ENCODE data around the gene TMEM185B.

The TMEM185B gene

DNA sequence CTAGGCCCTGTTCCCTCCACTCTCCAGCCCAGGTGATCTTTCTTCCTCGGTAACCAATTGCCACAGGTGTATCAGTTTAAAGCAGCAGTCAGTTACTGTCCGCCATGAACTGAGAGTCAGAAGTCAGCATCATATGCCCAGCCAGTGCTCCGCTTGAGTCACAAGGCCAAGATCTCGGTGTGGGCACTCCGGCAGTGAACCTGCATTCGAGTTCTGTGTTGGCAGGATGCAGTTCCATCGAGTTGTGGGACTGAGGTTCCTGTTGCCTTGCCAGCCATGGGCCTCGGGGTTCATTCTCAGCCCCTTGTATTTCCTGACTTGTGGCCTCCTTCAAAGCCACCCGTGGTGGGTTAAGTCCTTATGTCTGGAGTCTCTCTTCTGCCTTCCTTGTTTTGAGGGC lies 3.1 kb upstream of the TMEM185B start:
- TF ChIP-seq, protein P1, sequence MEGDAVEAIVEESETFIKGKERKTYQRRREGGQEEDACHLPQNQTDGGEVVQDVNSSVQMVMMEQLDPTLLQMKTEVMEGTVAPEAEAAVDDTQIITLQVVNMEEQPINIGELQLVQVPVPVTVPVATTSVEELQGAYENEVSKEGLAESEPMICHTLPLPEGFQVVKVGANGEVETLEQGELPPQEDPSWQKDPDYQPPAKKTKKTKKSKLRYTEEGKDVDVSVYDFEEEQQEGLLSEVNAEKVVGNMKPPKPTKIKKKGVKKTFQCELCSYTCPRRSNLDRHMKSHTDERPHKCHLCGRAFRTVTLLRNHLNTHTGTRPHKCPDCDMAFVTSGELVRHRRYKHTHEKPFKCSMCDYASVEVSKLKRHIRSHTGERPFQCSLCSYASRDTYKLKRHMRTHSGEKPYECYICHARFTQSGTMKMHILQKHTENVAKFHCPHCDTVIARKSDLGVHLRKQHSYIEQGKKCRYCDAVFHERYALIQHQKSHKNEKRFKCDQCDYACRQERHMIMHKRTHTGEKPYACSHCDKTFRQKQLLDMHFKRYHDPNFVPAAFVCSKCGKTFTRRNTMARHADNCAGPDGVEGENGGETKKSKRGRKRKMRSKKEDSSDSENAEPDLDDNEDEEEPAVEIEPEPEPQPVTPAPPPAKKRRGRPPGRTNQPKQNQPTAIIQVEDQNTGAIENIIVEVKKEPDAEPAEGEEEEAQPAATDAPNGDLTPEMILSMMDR (IDR thresholded peaks at IDR 0.05; ENCODE audit: insufficient read depth, low read length), result no peak
- TF ChIP-seq POLR2AphosphoS5 (IDR thresholded peaks at IDR 0.05; ENCODE audit: low read depth), result no peak
- no peak for TF ChIP-seq GABPA (IDR thresholded peaks at IDR 0.05; ENCODE audit: low read depth)
- TF ChIP-seq SPI1 (IDR thresholded peaks at IDR 0.05; ENCODE audit: borderline replicate concordance, low read depth), result no peak
- no peak for TF ChIP-seq REST (IDR thresholded peaks at IDR 0.05; ENCODE audit: insufficient replicate concordance, low read depth)
- Histone ChIP-seq H3K27me3 (ENCODE audit: insufficient read depth, poor library complexity, severe bottlenecking) (no peaks in the 10 kb centered on the region), H3K27ac (replicated peaks) (no peak overlapping the region), H3K4me3 (replicated peaks; ENCODE audit: insufficient read depth, low read length) (no peak overlapping the region)
- no peak for DNase-seq (ENCODE audit: low read depth in 1 of 2, low spot score in 1 of 2)

DNA sequence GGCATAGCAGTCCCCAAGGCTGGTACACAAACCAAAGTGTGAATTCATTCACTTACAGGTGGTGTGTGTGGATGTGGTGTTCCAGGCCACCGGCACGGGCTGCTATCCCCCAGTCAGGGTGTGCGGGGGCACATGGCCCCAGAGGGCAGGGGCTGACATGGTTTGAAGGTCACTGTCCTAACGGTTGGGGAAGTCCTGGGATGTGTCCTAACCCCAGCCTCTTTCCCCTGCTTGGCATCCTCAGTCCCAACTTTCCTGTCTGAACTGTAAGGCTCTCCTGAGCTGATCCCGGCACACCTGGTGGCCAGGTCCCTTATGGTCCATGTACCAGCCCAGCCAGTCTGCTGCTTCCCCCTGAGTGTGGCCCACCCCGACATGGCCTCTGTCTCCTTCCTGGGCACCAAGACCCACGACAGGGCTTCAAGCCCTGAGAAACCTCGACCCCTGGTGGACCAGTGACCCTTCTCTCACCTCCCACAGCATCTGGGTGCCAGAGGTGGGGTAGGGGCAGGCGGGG lies 2.4 kb upstream of the TMEM185B start:
- DNase-seq (ENCODE audit: low read depth in 1 of 2, low spot score in 1 of 2), result no peak
- Histone ChIP-seq H3K27me3 (ENCODE audit: insufficient read depth, poor library complexity, severe bottlenecking) (no peaks in the 10 kb centered on the region), H3K4me3 (replicated peaks; ENCODE audit: insufficient read depth, low read length) (no peak overlapping the region), H3K27ac (replicated peaks) (no peak overlapping the region)
- TF ChIP-seq REST (IDR thresholded peaks at IDR 0.05; ENCODE audit: insufficient replicate concordance, low read depth), result no peak
- no peak for TF ChIP-seq POLR2AphosphoS5 (IDR thresholded peaks at IDR 0.05; ENCODE audit: low read depth)
- no peak for TF ChIP-seq SPI1 (IDR thresholded peaks at IDR 0.05; ENCODE audit: borderline replicate concordance, low read depth)

DNA sequence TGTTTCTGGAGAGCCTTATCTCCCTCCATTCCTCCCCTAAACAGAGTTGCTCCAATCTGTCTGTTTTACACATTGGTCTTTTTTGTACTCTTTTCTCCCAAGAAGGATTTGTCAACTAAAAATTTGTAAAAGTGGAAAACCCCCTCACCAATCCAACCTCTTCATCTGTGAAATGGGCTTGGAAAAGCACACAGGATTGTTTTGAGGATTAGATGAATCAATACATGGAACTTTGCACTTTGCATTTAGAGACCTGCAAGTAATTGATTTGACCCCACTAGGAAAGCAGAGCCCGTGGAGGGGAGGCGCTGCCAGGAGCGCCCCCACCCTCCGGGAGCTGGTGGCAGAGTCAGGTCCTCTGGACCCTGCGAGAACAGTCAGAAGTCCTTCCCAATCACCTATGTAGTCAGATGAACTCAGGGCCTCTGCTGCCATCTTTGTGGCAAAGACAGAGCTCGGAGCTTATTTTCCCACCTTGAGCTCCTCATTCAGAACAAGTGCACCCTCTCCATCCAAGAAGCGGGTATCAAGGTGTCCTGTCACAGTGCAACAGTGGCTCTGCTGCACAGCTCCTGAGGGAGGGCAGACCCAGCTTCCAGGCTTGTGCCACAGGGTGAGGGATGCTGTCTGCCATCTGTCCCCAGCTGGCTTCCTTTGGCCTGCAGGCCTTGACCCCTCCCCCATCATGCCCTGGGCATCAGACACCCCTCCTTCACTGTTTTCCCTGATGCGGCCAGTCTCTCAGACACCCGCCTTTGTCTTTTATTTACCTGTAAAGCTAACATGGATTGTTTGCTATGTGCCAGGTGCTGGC lies 1.7 kb upstream of the TMEM185B start:
- TF ChIP-seq POLR2AphosphoS5 (IDR thresholded peaks at IDR 0.05; ENCODE audit: low read depth) (no peak), GABPA (IDR thresholded peaks at IDR 0.05; ENCODE audit: low read depth) (no peak)
- H3K4me3 ChIP-seq (replicated peaks; ENCODE audit: insufficient read depth, low read length), result no peak overlapping the region
- no peak overlapping the region for H3K27ac ChIP-seq (replicated peaks)
- H3K27me3 ChIP-seq (ENCODE audit: insufficient read depth, poor library complexity, severe bottlenecking), result no peaks in the 10 kb centered on the region
- DNase-seq (ENCODE audit: low read depth in 1 of 2, low spot score in 1 of 2), result no peak

DNA sequence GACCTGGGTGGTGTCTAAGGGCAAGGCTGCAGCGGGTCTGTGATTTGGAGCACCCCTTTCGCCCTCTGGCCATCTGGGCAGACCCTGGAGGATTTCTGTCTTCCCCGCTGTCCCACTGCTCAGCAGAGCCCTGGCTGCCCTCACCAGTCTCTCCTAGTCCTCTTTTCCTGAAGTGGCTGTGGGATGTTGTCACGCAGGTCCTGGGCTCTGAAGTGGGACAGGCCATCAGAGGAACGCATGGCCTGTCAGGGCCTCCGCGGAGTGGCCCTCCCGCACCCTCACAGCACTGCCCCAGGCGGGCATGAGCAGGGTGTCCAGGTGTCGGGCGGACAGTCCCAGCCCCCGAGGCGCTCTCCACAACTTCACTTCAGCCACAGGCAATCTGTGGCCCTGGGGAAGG lies 1.1 kb upstream of the TMEM185B start:
- H3K27me3 ChIP-seq (ENCODE audit: insufficient read depth, poor library complexity, severe bottlenecking), result no peaks in the 10 kb centered on the region
- no peak overlapping the region for H3K4me3 ChIP-seq (replicated peaks; ENCODE audit: insufficient read depth, low read length)
- H3K27ac ChIP-seq (replicated peaks), result no peak overlapping the region
- DNase-seq (ENCODE audit: low read depth in 1 of 2, low spot score in 1 of 2), result no peak
- TF ChIP-seq POLR2AphosphoS5 (IDR thresholded peaks at IDR 0.05; ENCODE audit: low read depth) (no peak), REST (IDR thresholded peaks at IDR 0.05; ENCODE audit: insufficient replicate concordance, low read depth) (no peak), SPI1 (IDR thresholded peaks at IDR 0.05; ENCODE audit: borderline replicate concordance, low read depth) (no peak), GABPA (IDR thresholded peaks at IDR 0.05; ENCODE audit: low read depth) (no peak)
- TF ChIP-seq, protein P1 (IDR thresholded peaks at IDR 0.05; ENCODE audit: insufficient read depth, low read length), result no peak

All from HL-60 (cell line).